GM21423 (cell line): ENCODE data around the gene AMIGO3.

ENCODE experiments used
- ATAC-seq: cut with Tn5 transposase; IDR thresholded peaks from one replicate; pipeline ENCODE4 v1.9.1; 2021; ENCODE audit warnings: mild to moderate bottlenecking, moderate library complexity; ENCODE audit not compliant: unreplicated experiment

The AMIGO3 gene

GRCh38 chr3:49671291-49672288 is 47.9 kb downstream of the AMIGO3 start:
- ATAC-seq, result no peak

GRCh38 chr3:49670940-49671290 is 48.6 kb downstream of the AMIGO3 start:
- ATAC-seq, result no peak

GRCh38 chr3:49669352-49669751 is 50.1 kb downstream of the AMIGO3 start:
- no peak for ATAC-seq

DNA sequence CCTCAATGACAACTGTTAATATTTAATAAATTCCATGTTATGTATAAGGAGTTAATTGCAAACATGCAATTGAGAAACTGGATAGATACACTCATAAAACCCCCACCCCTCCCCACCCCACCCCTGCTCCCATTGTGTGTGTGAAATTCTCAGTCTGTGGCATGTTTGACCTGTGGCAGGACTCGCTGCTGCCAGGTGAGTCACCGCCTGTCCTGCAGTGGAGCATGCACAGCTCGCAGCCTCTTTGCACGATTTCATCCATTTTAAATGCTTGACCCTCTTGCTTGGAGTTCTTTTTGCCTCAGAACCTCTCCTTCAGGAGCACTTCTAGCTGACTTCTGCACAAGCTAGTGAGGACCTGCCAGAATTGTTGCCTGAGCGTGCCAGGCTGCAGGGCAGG is 50.6 kb downstream of the AMIGO3 start:
- no peak for ATAC-seq

GRCh38 chr3:49668414-49668797 is 51.1 kb downstream of the AMIGO3 start:
- no peak for ATAC-seq

DNA sequence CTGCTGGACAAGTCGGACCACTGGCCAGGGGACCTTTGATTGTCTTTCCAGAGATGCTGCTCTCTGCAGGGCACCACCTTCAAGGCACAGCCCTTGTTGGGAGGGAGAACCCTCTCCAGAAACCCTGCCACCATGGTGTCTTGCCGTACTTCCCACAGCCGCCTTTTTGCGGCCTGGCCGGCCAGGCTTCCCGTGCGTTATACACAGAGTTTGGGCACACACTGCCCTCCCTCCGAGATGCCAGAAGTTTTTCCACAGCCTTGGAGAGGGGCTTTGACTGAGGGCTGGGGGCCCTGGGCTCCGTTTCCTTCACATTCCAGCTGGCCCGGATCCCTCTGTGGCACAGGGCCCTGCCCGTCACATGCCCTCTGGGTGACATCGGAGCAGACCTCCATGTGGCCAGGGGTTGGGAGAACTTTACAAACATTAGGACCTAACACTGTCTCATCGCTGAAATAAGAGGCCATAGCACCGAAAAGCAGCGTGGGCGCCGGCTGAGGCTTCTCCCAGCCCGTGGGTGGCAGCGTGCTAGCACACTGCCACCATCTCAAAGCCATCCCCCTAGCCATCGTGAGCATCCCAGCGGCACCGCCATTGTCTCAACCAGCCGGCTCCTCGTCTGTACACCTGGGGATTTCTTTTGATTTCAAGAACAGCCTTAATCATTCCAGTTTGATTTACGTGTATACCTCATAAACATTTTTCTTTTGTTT is 51.6 kb downstream of the AMIGO3 start:
- ATAC-seq, result no peak
